Peyer's patch (tissue), 4 donors: ENCODE results near the gene ERVK3-1. TPM values are rescaled to one million over a fixed set of nuclear protein-coding genes. Genes with fewer than 3 reads are reported as not detected.
"Not testable (repeated sequence)": the region's sequence is repeated elsewhere in the genome, so short reads cannot be mapped to it uniquely, and the experiment has no call there.

Experiments used
- DNase-seq, 3 donors: peaks; one replicate each; pipeline ENCODE4 v3.0.0-alpha.2; 2017 to 2019
- H3K27ac ChIP-seq, 4 donors: fragments of 200-600 bp; sonication (generic); one replicate each; pipeline ENCODE4 v1.5.1; 2016 to 2019
- H3K27me3 ChIP-seq, 2 donors: fragments of 200-600 bp; sonication (generic); one replicate each; pipeline ENCODE4 v1.5.1; 2019
- H3K36me3 ChIP-seq, 3 donors: fragments of 200-600 bp; sonication (generic); one replicate each; pipeline ENCODE4 v1.5.1; 2016 to 2019
- H3K4me1 ChIP-seq, 4 donors: fragments of 200-600 bp; sonication (generic); one replicate each; pipeline ENCODE4 v1.5.1; 2016 to 2019
- H3K4me3 ChIP-seq, 4 donors: fragments of 200-600 bp; sonication (generic); 1 replicate in 3 of 4; 2 replicates in 1 of 4; pipeline ENCODE4 v1.5.1; 2016 to 2019; ENCODE audit warnings: mild to moderate bottlenecking in 1 of 4
- H3K9me3 ChIP-seq, 4 donors: fragments of 200-600 bp; sonication (generic); one replicate each; pipeline ENCODE4 v1.5.1; 2016 to 2019; ENCODE audit warnings: mild to moderate bottlenecking in 1 of 4
- CTCF ChIP-seq, 6 experiments: fragments of 450-650 bp in 4 of 6; fragments of 200-600 bp in 2 of 6; sonication (generic) in 1 of 6; IDR thresholded peaks; one replicate each; pipeline ENCODE4 v1.5.1; 2017 to 2019; ENCODE audit warnings: antibody characterized with exemption in 6 of 6, mild to moderate bottlenecking in 3 of 6, moderate library complexity in 1 of 6
- POLR2A ChIP-seq, 2 donors: fragments of 450-650 bp; IDR thresholded peaks; one replicate each; pipeline ENCODE4 v1.5.1; 2017; ENCODE audit warnings: antibody characterized with exemption in 2 of 2, mild to moderate bottlenecking in 2 of 2, moderate library complexity in 2 of 2
- total RNA-seq, 4 donors: library from RNA; depleted of rRNA; stranded (reverse); fragments of >200 nt; gene quantifications; one replicate each; pipeline ENCODE4 v1.1.0, GENCODE V29; 2016

Gene ERVK3-1
- total RNA-seq, 4 donors from 2014 or later, result 41.3 to 54.2 (median 47.2) TPM

GRCh38 chr19:58345558-58345957, 40.4 kb downstream of the ERVK3-1 start:
- peaks cover 0 to 8% (median 2%) of the 10 kb centered on the region in 4 donors for H3K4me1 ChIP-seq
- no peak for DNase-seq
- H3K27ac ChIP-seq, result no peak overlapping the region
- TF ChIP-seq POLR2A (IDR thresholded peaks at IDR 0.05), result no peak
- no peak for TF ChIP-seq CTCF (IDR thresholded peaks at IDR 0.05)
- H3K4me3 ChIP-seq, result no peak overlapping the region
- no peaks in the 10 kb centered on the region for H3K36me3 ChIP-seq
- no peaks in the 10 kb centered on the region for H3K27me3 ChIP-seq
- H3K9me3 ChIP-seq, result no peaks in the 10 kb centered on the region

GRCh38 chr19:58346961-58347929, 42.1 kb downstream of the ERVK3-1 start:
- Histone ChIP-seq H3K4me1 (peaks cover 0 to 11% (median 2%) of the 10 kb centered on the region in 4 donors), H3K27ac (peak overlapping the region; percentile 75 to 84 (median 77)), H3K27me3 (no peaks in the 10 kb centered on the region), H3K9me3 (no peaks in the 10 kb centered on the region), H3K36me3 (no peaks in the 10 kb centered on the region), H3K4me3 (peak overlapping the region; percentile 56 to 71 (median 64))
- peak; percentile 66 to 88 (median 79) for DNase-seq
- no peak for TF ChIP-seq CTCF (IDR thresholded peaks at IDR 0.05)
- no peak for TF ChIP-seq POLR2A (IDR thresholded peaks at IDR 0.05)

GRCh38 chr19:58348080-58348479, 42.9 kb downstream of the ERVK3-1 start:
- H3K9me3 ChIP-seq, DNase-seq, H3K36me3 ChIP-seq, H3K27me3 ChIP-seq: not testable (repeated sequence)
- Histone ChIP-seq H3K4me1 (peaks cover 0 to 11% (median 2%) of the 10 kb centered on the region in 4 donors), H3K27ac (peak overlapping the region; percentile 20 to 84 (median 77)), H3K4me3 (peak overlapping the region; percentile 56 to 71 (median 64))

- DNase-seq, result no peak
- H3K27ac ChIP-seq, result no peak overlapping the region
- peak overlapping the region in 1 of 4 donors; percentile 14 for H3K4me3 ChIP-seq
- TF ChIP-seq POLR2A (IDR thresholded peaks at IDR 0.05) (no peak), CTCF (IDR thresholded peaks at IDR 0.05) (no peak)
- no peaks in the 10 kb centered on the region for H3K9me3 ChIP-seq
- no peaks in the 10 kb centered on the region for H3K27me3 ChIP-seq
- peaks cover 0 to 11% (median 2%) of the 10 kb centered on the region in 4 donors for H3K4me1 ChIP-seq
- H3K36me3 ChIP-seq, result no peaks in the 10 kb centered on the region
Measured at GRCh38 chr19:58349590-58349989, 44.4 kb downstream of the ERVK3-1 start.

GRCh38 chr19:58350001-58350861, 45.1 kb downstream of the ERVK3-1 start:
- peak overlapping the region in 2 of 4 donors; percentile 9 to 14 for H3K4me3 ChIP-seq
- H3K27me3 ChIP-seq, result no peaks in the 10 kb centered on the region
- DNase-seq, result no peak
- H3K27ac ChIP-seq, result no peak overlapping the region
- TF ChIP-seq CTCF (IDR thresholded peaks at IDR 0.05) (no peak), POLR2A (IDR thresholded peaks at IDR 0.05) (no peak)
- H3K4me1 ChIP-seq, result peaks cover 0 to 11% (median 2%) of the 10 kb centered on the region in 4 donors
- H3K9me3 ChIP-seq, result no peaks in the 10 kb centered on the region
- H3K36me3 ChIP-seq, result no peaks in the 10 kb centered on the region
